OCI-LY1 (cell line): ENCODE measurements around the gene COL15A1.

Experiments
- H2AFZ ChIP-seq: fragments of 200-600 bp; sonication (generic), shearing (Covaris generic); 2 replicates; pipeline ENCODE4 v1.6.0; 2014; ENCODE audit warnings: antibody characterized with exemption, mild to moderate bottlenecking, low read length
- H3F3A ChIP-seq: fragments of 200-600 bp; sonication (generic), shearing (Covaris generic); 2 replicates; pipeline ENCODE4 v1.6.0; 2014; ENCODE audit warnings: mild to moderate bottlenecking, antibody characterized with exemption, low read length, moderate library complexity; ENCODE audit not compliant: insufficient read depth
- H3K27ac ChIP-seq: fragments of 200-600 bp; sonication (generic); 2 replicates; pipeline ENCODE4 v1.5.1; 2014; ENCODE audit warnings: low read length, mixed run types, mild to moderate bottlenecking, low read depth; ENCODE audit not compliant: poor library complexity, severe bottlenecking
- H3K27me3 ChIP-seq: fragments of 200-600 bp; sonication (generic); 2 replicates; pipeline ENCODE4 v1.6.0; 2014; ENCODE audit warnings: antibody characterized with exemption, mild to moderate bottlenecking, low read length, moderate library complexity; ENCODE audit not compliant: insufficient read depth
- H3K36me3 ChIP-seq: fragments of 200-600 bp; sonication (generic); 2 replicates; pipeline ENCODE4 v1.6.1; 2014; ENCODE audit warnings: mild to moderate bottlenecking, antibody characterized with exemption, low read length, moderate library complexity, mixed read lengths; ENCODE audit not compliant: insufficient read depth
- H3K4me1 ChIP-seq: fragments of 200-600 bp; sonication (generic); 2 replicates; pipeline ENCODE4 v1.5.1; 2014; ENCODE audit warnings: mild to moderate bottlenecking, low read length, moderate library complexity; ENCODE audit not compliant: insufficient read depth, severe bottlenecking
- H3K4me2 ChIP-seq: fragments of 200-600 bp; sonication (generic), shearing (Covaris generic); 2 replicates; pipeline ENCODE4 v1.6.1; 2014; ENCODE audit warnings: low read length
- H3K4me3 ChIP-seq: fragments of 200-600 bp; sonication (generic); 2 replicates; pipeline ENCODE4 v1.5.1; 2014; ENCODE audit warnings: low read length, low read depth, mild to moderate bottlenecking, mixed read lengths; ENCODE audit not compliant: poor library complexity, severe bottlenecking
- H3K79me2 ChIP-seq: fragments of 200-600 bp; shearing (Covaris generic); 2 replicates; pipeline ENCODE4 v1.6.1; 2016; ENCODE audit warnings: mixed run types, low read length, mixed read lengths; ENCODE audit not compliant: insufficient read depth
- H3K9ac ChIP-seq: fragments of 200-600 bp; sonication (generic), shearing (Covaris generic); 2 replicates; pipeline ENCODE4 v1.6.1; 2014; ENCODE audit warnings: mild to moderate bottlenecking, low read length, mixed read lengths
- H3K9me2 ChIP-seq: fragments of 200-600 bp; sonication (generic), shearing (Covaris generic); 2 replicates; pipeline ENCODE4 v1.6.1; 2014; ENCODE audit warnings: low read depth, mild to moderate bottlenecking, low read length, mixed read lengths
- H3K9me3 ChIP-seq: fragments of 200-600 bp; shearing (Covaris generic); 2 replicates; pipeline ENCODE4 v1.6.1; 2014; ENCODE audit warnings: low read length, mixed read lengths
- H4K20me1 ChIP-seq: fragments of 200-600 bp; sonication (generic), shearing (Covaris generic); 2 replicates; pipeline ENCODE4 v1.6.0; 2016; ENCODE audit warnings: mild to moderate bottlenecking, low read length; ENCODE audit not compliant: insufficient read depth
- EZH2 ChIP-seq: fragments of 200-600 bp; sonication (generic), shearing (Covaris generic); IDR thresholded peaks from 2 replicates; pipeline ENCODE4 v1.8.0; 2017; ENCODE audit warnings: borderline replicate concordance, mixed run types, mild to moderate bottlenecking, antibody characterized with exemption, low read length, moderate library complexity, mixed read lengths
- TF ChIP-seq, protein P1 (sequence below): fragments of 200-600 bp; sonication (generic), shearing (Covaris generic); IDR thresholded peaks from 2 replicates; pipeline ENCODE4 v1.5.1; 2017; ENCODE audit warnings: mild to moderate bottlenecking, antibody characterized with exemption, low read length, moderate library complexity, mixed read lengths

The COL15A1 gene

DNA sequence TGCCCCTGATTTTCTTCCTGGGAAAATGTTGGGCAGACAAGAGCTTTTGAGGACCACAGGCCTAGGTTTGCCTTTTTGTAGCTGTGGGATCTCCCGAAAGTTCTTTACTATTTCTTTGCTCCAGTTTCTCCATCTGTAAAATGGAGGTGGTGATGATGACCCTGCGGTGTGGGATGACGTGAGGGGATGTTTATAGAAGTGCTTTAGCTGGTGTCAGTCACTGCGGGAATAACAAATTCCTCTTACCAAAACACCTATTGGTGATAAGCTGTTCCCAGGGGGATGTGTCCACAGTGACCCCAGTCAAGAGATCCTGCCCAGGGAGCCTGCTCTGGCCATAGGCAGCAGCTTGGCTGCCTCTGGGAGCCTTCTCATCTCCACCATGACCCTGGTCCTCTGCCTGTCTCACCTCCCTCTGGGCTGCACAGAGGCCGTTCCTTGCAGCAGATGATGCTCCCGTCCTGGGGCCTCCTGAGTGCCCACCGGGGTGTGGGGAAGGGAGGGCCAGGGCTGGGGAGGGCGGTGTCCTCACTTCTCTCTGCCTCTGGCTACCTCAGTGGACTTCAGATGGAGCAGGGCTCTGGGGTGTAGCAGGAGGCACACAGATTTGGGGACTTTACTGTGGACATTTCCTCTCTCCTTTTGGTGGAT lies 77.2 kb downstream of the COL15A1 start:
- no peaks in the 10 kb centered on the region for H3K9me3 ChIP-seq

DNA sequence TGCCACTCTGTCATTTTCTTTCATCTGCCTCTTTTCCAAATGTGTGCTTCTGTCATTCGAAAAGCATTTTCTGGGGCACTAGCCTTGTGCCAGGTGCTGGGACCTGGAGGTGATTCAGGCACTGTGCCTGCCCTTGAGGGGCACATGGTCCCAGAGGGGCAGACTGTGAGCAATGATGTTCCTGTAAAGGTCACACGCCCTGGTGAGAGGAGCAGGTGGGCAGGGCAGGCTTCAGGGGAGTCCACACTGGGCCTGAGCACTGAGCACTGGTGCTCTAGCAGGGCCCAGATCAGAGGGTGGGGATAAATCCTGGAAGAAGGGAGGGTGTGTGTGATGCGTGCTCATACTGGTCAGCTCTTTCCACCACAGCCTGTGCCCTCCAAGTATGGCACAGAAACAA lies 77.8 kb downstream of the COL15A1 start:
- H4K20me1 ChIP-seq: no peaks in the 10 kb centered on the region
- no peak overlapping the region for H2AFZ ChIP-seq
- no peaks in the 10 kb centered on the region for H3K27me3 ChIP-seq
- no peak overlapping the region for H3K4me2 ChIP-seq
- no peaks in the 10 kb centered on the region for H3K9me3 ChIP-seq
- H3K79me2 ChIP-seq: no peaks in the 10 kb centered on the region
- no peak overlapping the region for H3K9ac ChIP-seq
- no peaks in the 10 kb centered on the region for H3F3A ChIP-seq
- H3K4me3 ChIP-seq: no peak overlapping the region
- TF ChIP-seq EZH2: no peak
- TF ChIP-seq, protein P1, sequence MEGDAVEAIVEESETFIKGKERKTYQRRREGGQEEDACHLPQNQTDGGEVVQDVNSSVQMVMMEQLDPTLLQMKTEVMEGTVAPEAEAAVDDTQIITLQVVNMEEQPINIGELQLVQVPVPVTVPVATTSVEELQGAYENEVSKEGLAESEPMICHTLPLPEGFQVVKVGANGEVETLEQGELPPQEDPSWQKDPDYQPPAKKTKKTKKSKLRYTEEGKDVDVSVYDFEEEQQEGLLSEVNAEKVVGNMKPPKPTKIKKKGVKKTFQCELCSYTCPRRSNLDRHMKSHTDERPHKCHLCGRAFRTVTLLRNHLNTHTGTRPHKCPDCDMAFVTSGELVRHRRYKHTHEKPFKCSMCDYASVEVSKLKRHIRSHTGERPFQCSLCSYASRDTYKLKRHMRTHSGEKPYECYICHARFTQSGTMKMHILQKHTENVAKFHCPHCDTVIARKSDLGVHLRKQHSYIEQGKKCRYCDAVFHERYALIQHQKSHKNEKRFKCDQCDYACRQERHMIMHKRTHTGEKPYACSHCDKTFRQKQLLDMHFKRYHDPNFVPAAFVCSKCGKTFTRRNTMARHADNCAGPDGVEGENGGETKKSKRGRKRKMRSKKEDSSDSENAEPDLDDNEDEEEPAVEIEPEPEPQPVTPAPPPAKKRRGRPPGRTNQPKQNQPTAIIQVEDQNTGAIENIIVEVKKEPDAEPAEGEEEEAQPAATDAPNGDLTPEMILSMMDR: no peak
- no peaks in the 10 kb centered on the region for H3K4me1 ChIP-seq
- H3K36me3 ChIP-seq: no peaks in the 10 kb centered on the region
- H3K27ac ChIP-seq: no peak overlapping the region
- H3K9me2 ChIP-seq: no peaks in the 10 kb centered on the region

More for the DNA sequence above, 77.2 kb downstream of the COL15A1 start:
- Histone ChIP-seq H3K4me2 (no peak overlapping the region), H3F3A (no peaks in the 10 kb centered on the region), H4K20me1 (no peaks in the 10 kb centered on the region), H3K27me3 (0 out of 2 replicates have a peak, but pooled peaks cover 1% of the 10 kb centered on the region), H2AFZ (no peak overlapping the region), H3K9ac (no peak overlapping the region), H3K79me2 (no peaks in the 10 kb centered on the region), H3K36me3 (no peaks in the 10 kb centered on the region), H3K9me2 (no peaks in the 10 kb centered on the region), H3K4me1 (no peaks in the 10 kb centered on the region), H3K4me3 (no peak overlapping the region), H3K27ac (no peak overlapping the region)
- TF ChIP-seq, protein P1: no peak
- TF ChIP-seq EZH2: no peak

DNA sequence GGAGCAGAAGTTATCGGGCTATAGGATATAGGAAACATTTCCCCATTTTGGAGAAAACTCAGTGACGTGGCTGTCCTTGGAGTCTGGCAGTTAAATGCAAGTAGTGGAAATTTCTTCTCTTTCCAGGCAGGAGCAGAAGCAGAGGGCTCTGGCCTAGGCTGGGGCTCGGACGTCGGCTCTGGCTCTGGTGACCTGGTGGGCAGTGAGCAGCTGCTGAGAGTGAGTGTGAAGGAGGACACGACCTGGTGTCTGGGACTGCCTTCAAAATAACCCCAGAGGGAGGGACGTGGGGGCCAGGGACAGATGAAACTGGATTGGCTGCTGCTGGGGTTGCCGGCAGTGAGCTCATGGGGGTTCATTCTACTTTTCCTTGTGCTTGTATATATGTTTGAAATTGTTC lies 79.5 kb downstream of the COL15A1 start:
- Histone ChIP-seq H3F3A (no peaks in the 10 kb centered on the region), H3K9me3 (no peaks in the 10 kb centered on the region), H3K4me3 (no peak overlapping the region), H3K4me1 (no peaks in the 10 kb centered on the region), H3K27ac (no peak overlapping the region), H4K20me1 (no peaks in the 10 kb centered on the region), H2AFZ (no peak overlapping the region), H3K4me2 (no peak overlapping the region), H3K9me2 (no peaks in the 10 kb centered on the region), H3K9ac (no peak overlapping the region), H3K27me3 (no peaks in the 10 kb centered on the region), H3K79me2 (no peaks in the 10 kb centered on the region), H3K36me3 (no peaks in the 10 kb centered on the region)
- TF ChIP-seq, protein P1: no peak
- TF ChIP-seq EZH2: no peak
